GM12872 (cell line): ENCODE results near the gene IVNS1ABP.

ENCODE experiments used
- TF ChIP-seq, protein P1 (sequence below): IDR thresholded peaks from 3 replicates; pipeline ENCODE4 v1.5.1; 2011; ENCODE audit warnings: low read depth, mild to moderate bottlenecking, low read length, moderate library complexity; ENCODE audit not compliant: insufficient read depth

IVNS1ABP gene

DNA sequence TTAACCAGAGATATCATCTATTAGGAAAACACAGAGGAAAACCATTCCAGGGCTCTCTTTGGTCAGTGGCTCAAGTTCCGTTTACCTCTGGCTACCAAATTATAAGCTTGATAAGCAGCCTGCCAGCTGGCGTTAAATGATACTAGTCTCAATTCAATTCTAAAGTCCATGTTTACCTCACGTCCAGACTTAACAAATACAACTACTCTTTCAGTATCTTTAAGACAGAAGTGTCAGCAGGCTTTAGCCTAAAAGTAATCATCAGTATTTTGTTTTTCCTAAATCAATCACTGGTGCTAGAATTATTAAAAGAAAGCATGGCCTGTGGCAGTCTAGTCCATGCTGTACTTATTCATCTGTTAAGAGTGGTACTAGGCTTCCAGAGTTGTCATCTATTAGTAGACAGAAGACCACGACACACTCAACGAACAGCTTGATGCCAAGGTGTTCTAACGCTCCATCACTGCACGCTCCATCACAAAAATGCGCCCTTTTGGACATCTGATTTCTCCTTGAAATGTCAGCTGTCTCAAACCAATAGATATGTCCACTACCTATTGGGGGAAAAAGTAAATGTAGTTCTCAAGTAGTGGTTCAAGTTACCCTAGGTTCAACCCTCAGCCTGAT is 1.5 kb downstream of the IVNS1ABP start:
- TF ChIP-seq, protein P1, sequence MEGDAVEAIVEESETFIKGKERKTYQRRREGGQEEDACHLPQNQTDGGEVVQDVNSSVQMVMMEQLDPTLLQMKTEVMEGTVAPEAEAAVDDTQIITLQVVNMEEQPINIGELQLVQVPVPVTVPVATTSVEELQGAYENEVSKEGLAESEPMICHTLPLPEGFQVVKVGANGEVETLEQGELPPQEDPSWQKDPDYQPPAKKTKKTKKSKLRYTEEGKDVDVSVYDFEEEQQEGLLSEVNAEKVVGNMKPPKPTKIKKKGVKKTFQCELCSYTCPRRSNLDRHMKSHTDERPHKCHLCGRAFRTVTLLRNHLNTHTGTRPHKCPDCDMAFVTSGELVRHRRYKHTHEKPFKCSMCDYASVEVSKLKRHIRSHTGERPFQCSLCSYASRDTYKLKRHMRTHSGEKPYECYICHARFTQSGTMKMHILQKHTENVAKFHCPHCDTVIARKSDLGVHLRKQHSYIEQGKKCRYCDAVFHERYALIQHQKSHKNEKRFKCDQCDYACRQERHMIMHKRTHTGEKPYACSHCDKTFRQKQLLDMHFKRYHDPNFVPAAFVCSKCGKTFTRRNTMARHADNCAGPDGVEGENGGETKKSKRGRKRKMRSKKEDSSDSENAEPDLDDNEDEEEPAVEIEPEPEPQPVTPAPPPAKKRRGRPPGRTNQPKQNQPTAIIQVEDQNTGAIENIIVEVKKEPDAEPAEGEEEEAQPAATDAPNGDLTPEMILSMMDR, result no peak

DNA sequence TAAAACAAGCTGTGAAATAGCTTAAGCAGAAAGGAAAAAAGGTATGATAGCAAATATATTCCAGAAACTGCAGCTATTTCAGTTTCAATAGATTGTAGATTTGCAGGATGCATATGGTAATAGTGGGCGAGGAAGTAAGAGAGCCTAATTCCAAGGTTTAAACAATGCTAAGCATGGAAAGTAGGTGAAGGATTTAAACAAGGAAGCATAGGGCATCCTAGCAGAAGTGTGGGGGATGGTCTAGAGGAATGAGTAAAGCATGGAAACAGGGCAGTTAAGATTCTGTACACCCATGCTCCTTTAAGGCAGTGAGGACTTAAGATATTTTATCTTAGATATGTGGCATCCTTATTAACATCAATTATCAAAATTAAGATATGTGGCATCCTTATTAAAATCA is 2.6 kb downstream of the IVNS1ABP start:
- TF ChIP-seq, protein P1, result no peak

DNA sequence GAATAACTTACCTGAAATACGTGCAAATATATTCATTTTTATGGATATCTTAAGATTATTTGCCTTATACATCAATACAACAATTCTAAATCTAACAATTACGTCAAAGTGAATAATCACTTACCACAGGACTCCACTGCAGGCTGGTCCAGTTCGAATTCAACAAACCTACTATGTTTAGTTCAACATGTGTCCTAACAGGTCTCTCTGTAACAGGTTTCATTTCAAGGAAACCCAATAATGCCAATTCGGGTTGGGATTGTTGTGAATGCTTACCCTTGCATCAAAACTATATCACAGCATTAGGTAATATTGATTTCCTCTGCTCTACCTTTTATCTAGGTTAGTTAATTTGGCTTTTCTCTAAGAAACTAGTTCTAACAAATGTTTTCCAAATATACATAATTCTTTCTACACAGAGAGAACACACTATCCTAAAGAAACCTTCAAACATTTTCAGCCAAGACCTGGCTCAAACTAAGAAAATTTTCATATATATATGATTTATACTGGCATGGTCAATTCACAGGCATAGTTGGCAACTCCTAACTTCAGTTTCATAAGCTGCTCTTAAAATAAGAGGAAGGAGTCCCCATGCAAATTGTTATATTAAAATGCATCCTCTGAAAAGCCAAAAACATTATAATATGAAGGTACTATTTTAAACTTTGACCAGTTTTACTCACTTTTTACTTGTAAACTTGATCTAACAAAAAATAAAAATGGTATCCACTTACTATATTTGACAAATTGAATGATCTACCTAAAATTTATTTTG is 4.5 kb downstream of the IVNS1ABP start:
- TF ChIP-seq, protein P1, result no peak

DNA sequence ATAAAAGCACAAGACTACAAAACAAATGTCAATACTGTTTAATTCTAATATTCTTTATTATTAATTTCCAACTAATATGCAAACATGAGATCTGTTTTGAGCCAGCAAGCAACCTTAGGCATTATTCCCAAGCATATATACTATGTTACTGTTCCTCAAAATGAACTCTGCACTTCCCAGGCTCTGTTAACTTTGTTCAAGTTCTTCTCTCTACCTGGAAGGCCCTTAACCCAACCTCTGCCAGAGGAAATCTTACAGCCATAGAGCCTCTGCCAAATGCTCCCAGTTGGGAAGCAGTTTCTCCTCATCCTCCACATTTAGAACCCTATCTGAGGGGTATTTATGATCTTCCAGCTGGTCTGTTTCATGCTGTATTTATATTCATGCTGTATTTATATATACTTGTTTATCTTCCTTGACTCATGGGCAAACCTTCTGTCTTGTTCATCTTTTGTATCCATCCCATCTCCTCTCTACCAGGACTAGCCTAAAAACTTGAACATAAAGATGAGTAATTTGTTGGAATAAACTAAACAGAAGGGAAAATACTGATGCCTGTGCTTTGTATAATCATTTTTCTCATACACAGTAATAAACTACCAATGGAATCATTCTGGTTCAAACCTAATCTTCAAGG is 5.3 kb downstream of the IVNS1ABP start:
- TF ChIP-seq, protein P1, result no peak

DNA sequence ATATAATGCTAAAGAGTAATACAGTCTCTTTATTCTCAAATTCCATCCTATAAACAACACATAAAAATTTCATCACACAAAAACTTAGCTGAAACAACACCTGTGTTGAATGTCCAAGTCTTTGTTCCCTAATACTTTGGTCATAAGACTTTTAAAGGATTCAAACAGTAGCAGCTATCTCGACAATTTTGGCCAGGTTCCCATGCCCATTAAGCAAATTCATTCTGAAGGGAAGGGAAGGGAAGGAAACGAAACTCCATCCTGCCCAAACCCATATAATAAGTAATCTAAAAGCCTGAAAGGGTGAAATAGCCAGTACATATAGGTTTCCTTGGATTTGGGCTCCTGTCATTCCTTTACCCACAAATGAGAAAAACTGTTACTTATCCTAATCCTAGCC is 7.5 kb downstream of the IVNS1ABP start:
- TF ChIP-seq, protein P1, result no peak

DNA sequence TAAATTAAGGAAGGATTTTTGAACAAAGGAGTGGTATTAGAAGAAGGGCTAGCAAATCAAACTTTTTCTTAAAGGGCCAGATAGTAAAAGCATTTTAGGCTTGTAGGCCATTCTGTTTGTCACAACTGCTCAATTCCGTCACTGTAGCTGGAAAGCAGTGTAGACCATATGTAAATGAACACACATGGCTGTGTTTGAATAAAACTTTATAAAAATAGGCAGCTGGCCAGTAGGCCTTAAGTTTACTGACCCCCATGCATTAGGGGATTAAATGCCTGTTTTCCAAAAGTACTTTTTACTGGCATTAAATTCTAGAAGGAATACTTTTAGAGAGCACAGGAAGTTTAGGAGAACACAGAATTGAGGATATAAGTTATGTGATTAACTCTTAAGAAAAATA is 8.9 kb downstream of the IVNS1ABP start:
- TF ChIP-seq, protein P1, result no peak

DNA sequence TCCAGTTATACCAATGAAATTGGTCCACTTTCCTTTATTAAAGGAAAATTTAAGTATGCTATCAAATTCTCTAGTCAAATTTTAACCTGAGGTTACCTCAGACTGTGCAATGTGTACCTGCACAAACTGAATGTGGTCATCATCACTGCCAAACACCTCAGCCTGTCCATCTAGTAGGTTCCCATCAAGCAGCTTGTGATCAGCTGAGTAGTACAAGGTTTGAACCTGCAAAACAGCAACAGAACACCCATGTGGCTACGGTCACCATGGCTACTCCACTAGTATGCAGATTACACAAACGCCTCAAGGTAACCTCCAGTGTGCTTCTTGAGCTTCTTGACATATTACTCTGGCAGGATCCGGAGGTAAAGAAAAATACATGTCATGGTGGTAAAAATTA is 11.6 kb downstream of the IVNS1ABP start:
- TF ChIP-seq, protein P1, result no peak
